Tibial artery (tissue), 4 donors: ENCODE measurements around the gene RELN.

Experiments used
- DNase-seq, 2 donors: peaks; one replicate each; pipeline ENCODE4 v3.0.0-alpha.2; 2019
- H3K27ac ChIP-seq, 2 donors: fragments of 200-600 bp; sonication (generic) in 1 of 2; 1 replicate in 1 of 2; 2 replicates in 1 of 2; pipeline ENCODE4 v1.5.1; 2018 to 2019; ENCODE audit warnings: mild to moderate bottlenecking in 1 of 2
- H3K27me3 ChIP-seq, 2 donors: fragments of 200-600 bp; sonication (generic) in 1 of 2; one replicate each; pipeline versions ENCODE4 v1.5.1 to v1.6.0; 2016 to 2019
- H3K36me3 ChIP-seq, 3 donors: fragments of 200-600 bp; sonication (generic) in 2 of 3; one replicate each; pipeline ENCODE4 v1.5.1; 2016 to 2019; ENCODE audit warnings: mild to moderate bottlenecking in 2 of 3
- H3K4me1 ChIP-seq, 4 donors: fragments of 200-600 bp; sonication (generic) in 2 of 4; 1 replicate in 3 of 4; 2 replicates in 1 of 4; pipeline ENCODE4 v1.5.1; 2016 to 2019
- H3K4me3 ChIP-seq, 2 donors: fragments of 200-600 bp; sonication (generic) in 1 of 2; 1 replicate in 1 of 2; 2 replicates in 1 of 2; pipeline ENCODE4 v1.5.1; 2018 to 2019; ENCODE audit warnings: mild to moderate bottlenecking in 2 of 2
- H3K9me3 ChIP-seq, 3 donors: fragments of 200-600 bp; sonication (generic) in 1 of 3; one replicate each; pipeline ENCODE4 v1.5.1; 2016 to 2019
- intact Hi-C: fragments of 100-400 bp; cut with DNase I; formaldehyde crosslinking; loops from one replicate; pipeline ENCODE4 v1.15.0; 2023; ENCODE audit warnings: low total_unique reads
- TF ChIP-seq, protein P1 (sequence below), 2 experiments: fragments of 200-600 bp in 1 of 2; fragments of 450-650 bp in 1 of 2; IDR thresholded peaks; one replicate each; pipeline ENCODE4 v1.5.1; 2017 to 2019; ENCODE audit warnings: antibody characterized with exemption in 2 of 2, mild to moderate bottlenecking in 1 of 2, moderate library complexity in 1 of 2

The RELN gene

DNA sequence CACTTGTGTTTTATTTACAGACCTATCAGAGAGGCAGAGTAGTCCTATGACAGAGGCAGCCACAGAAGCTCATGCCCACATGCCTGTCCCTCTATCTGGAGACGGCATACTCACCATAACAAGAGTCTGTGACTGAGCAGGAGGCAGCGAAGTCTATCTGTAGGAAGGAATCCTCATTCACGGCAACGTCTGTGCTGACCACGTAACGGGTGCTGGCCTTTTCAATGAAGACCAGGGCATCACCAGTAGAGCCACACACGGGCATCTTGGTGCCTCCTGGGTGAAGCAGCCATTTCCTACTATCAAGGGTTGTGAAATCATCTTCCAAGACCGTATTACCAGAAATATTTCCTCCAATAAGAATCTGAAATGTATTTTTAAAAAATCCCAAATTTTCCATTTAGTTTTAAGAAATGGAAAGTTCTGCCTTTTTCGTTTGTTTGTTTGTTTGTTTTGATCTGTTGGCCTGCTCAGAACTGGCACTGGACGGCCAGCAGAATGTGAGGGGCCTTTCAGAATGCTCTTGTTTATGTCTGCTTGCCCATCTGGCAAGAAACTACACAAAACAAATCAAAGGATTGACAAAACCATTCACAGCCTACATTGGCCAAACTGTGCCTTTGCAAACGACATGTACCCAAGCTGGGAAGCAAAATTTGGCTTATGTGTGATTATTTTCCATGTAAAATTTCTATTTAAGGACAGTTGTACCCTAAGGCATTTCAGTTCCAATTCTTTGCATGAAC lies 450.3 kb downstream of the RELN start:
- intact Hi-C loops, result no loop called here
- H3K27me3 ChIP-seq, result no peaks in the 10 kb centered on the region
- peak overlapping the region in 1 of 2 donors; percentile 33 for H3K27ac ChIP-seq
- H3K36me3 ChIP-seq, result no peaks in the 10 kb centered on the region
- DNase-seq, result no peak
- no peak overlapping the region for H3K4me3 ChIP-seq
- H3K9me3 ChIP-seq, result no peaks in the 10 kb centered on the region
- TF ChIP-seq, protein P1, sequence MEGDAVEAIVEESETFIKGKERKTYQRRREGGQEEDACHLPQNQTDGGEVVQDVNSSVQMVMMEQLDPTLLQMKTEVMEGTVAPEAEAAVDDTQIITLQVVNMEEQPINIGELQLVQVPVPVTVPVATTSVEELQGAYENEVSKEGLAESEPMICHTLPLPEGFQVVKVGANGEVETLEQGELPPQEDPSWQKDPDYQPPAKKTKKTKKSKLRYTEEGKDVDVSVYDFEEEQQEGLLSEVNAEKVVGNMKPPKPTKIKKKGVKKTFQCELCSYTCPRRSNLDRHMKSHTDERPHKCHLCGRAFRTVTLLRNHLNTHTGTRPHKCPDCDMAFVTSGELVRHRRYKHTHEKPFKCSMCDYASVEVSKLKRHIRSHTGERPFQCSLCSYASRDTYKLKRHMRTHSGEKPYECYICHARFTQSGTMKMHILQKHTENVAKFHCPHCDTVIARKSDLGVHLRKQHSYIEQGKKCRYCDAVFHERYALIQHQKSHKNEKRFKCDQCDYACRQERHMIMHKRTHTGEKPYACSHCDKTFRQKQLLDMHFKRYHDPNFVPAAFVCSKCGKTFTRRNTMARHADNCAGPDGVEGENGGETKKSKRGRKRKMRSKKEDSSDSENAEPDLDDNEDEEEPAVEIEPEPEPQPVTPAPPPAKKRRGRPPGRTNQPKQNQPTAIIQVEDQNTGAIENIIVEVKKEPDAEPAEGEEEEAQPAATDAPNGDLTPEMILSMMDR (IDR thresholded peaks at IDR 0.05), result no peak
- H3K4me1 ChIP-seq, result peaks cover 0 to 26% (median 8%) of the 10 kb centered on the region in 4 donors

DNA sequence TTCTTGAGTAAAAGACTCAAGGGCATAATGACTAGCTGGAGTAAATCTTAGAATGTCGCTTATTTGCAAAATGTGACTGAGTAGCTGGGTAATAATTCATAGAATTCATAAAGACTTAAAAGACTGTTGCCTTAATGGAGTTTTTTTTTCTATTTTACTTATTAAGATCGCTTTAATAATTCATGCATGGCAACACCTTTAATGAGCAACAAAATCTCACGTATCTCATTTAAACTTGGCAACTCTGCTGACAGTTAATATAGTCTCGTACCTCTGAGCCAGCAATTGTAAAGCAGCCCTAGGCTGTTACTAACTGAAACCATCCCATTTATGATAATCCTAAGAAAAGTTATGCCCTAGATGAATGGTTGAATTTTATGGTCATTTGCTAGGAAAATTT lies 455.7 kb downstream of the RELN start:
- H3K27ac ChIP-seq, result no peak overlapping the region
- TF ChIP-seq, protein P1 (IDR thresholded peaks at IDR 0.05), result no peak
- no peak for DNase-seq
- peaks cover 0 to under 1% (median 0%) of the 10 kb centered on the region in 4 donors for H3K4me1 ChIP-seq
- no peaks in the 10 kb centered on the region for H3K36me3 ChIP-seq
- H3K9me3 ChIP-seq, result no peaks in the 10 kb centered on the region
- H3K4me3 ChIP-seq, result no peak overlapping the region
- intact Hi-C loops, result no loop called here
- no peaks in the 10 kb centered on the region for H3K27me3 ChIP-seq

DNA sequence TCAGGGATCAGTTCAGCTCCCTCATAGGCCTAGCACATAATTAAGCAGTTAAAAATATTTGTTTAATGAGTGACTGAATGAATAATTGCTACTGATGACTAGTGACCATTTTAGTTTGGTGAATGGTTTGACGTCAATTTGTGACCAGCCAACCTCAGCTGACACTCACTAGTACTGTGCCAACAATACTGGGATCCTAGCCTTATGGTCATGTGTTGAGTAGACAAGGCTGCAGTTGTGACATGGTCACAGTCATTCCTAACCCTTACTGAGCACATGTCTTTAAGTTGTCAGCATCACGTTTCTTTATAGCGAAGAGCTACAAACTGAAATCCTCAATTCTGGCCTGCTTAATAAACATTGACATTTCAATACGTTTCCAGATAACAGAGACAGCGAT lies 456.5 kb downstream of the RELN start:
- intact Hi-C loops, result no loop called here
- no peaks in the 10 kb centered on the region for H3K4me1 ChIP-seq
- no peaks in the 10 kb centered on the region for H3K36me3 ChIP-seq
- H3K9me3 ChIP-seq, result no peaks in the 10 kb centered on the region
- TF ChIP-seq, protein P1 (IDR thresholded peaks at IDR 0.05), result no peak
- no peak for DNase-seq
- H3K27ac ChIP-seq, result no peak overlapping the region
- H3K4me3 ChIP-seq, result no peak overlapping the region
- H3K27me3 ChIP-seq, result no peaks in the 10 kb centered on the region

DNA sequence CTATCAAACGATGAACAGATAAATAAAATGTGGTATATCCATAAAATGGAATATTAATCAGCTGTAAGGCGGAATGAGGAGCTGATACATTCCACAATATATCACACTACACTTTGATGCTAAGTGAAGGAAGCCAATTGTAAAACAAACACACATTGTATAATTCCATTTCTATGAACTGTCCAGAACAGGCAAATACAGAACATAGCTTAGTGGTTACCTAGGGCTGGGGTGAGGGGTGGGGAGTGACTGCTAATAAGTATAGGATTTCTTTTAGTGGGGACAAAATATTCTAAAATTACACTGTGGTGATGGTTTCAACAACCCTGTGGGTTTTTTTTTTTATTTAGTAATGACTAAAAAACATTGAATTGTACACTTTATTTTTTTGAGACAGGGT lies 461.3 kb downstream of the RELN start:
- intact Hi-C loops, result loop anchor here (10.0 kb wide), 1 partner anchor 637 kb away; no protein-coding TSS in a partner anchor
- Histone ChIP-seq H3K9me3 (no peaks in the 10 kb centered on the region), H3K4me3 (no peak overlapping the region), H3K27me3 (peaks cover 0 to 3% of the 10 kb centered on the region in 2 donors), H3K36me3 (no peaks in the 10 kb centered on the region), H3K4me1 (peaks cover 0 to 3% (median 0%) of the 10 kb centered on the region in 4 donors), H3K27ac (no peak overlapping the region)
- TF ChIP-seq, protein P1 (IDR thresholded peaks at IDR 0.05), result no peak
- no peak for DNase-seq

DNA sequence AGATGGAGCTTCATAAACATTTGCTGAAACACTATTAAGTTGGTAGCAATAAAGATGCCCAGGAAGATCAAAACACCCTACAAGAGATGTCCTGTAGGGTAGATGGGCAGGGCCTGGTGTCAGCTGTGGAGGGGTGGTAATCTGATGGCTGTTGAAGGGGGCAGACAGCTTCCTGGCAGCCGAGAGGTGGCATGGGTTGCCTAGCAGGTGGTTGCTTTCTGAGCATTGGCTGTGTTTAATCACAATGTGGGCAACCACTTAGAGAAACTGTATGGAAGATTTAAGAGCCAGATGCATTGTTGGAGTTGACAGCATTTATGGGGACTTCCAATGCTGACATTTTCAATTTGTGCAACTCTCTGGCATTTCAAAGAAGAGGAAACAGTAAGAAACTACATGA lies 463.5 kb downstream of the RELN start:
- TF ChIP-seq, protein P1 (IDR thresholded peaks at IDR 0.05), result no peak
- no peak for DNase-seq
- Histone ChIP-seq H3K4me3 (no peak overlapping the region), H3K36me3 (no peaks in the 10 kb centered on the region), H3K4me1 (peaks cover 0 to 3% (median 0%) of the 10 kb centered on the region in 4 donors), H3K27ac (no peak overlapping the region), H3K27me3 (peaks cover 0 to 3% of the 10 kb centered on the region in 2 donors), H3K9me3 (no peaks in the 10 kb centered on the region)
- intact Hi-C loops, result loop anchor here (10.0 kb wide), 1 partner anchor 639 kb away; no protein-coding TSS in a partner anchor
